Ramos (cell line): ENCODE results near the gene LTA4H.
"Not testable (repeated sequence)": the region's sequence is repeated elsewhere in the genome, so short reads cannot be mapped to it uniquely, and the experiment has no call there.

ENCODE experiments used
- in situ Hi-C: fragments of 300-500 bp; cut with MboI; formaldehyde crosslinking; loops from one replicate; pipeline ENCODE4 v1.14.3; 2022; ENCODE audit warnings: low sequenced_read_pairs; ENCODE audit not compliant: unreplicated experiment

Gene LTA4H

DNA sequence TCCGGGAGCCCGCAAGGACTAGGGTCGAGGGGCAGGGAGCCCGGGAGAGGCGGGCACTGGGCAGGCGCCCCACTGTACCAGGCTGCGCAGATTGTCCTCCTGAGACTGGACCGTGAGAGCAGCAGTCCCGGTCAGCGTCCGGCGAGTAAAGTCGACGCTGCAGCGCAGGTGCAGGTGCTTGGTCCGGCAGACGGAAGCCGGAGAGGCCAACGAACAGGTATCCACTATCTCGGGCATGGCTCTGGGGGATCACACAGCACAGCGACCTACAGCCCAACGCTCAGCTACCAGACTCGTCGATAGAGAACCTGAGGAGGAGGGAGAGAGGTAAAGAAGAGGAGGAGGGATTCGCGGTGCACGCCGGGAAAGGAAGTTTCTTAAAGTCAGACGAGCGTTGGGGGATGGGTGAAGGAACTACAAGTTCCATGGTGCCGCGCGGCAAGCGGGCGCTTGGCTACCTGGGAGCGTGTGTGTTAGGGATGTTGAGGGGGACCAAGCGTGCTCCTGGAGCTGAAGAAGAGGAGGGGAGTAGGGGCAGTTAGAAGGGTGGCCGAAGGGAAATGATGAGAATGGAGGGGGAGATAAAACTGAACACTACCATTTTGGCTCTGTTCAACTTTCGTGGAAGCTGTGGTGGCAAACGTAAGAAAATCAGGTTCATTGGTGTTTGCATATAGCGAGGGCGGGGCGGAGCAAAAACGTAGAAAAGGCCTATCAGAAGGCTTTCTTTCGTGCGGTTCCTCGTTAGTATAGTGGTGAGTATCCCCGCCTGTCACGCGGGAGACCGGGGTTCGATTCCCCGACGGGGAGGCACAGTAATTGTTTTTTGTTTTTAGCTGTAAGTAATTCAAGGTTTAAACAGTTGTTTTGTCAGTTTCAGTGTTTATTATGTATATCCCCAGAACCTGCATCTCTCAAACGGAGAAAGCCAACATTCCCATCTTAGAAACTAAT lies at the start of gene LTA4H:
TSS of gene LTA4H (minus strand) at position 305 of the 954 bp plus-strand sequence. CDS start at position 237, 68 bp downstream.
- in situ Hi-C loops: no loop called here

DNA sequence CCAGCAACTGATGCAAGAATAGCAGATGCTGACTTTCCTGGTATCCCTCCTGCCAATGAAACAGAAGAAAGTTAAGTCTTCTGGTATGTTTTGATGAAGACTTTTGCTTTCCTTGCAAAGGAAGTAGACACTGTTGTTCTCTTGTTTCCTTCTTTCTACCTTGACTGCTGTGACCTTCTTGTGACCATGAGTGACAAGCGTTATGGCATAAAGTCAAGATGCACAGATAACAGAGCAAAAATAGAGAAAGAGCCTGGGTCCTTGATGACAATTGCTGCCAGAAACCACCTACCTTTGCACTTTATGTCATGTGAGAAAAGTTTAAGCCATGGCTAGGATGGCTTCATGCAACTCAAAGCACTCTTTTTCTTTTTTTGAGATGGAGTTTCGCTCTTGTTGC lies 49.2 kb upstream of the LTA4H start:
- in situ Hi-C loops: no loop called here

DNA sequence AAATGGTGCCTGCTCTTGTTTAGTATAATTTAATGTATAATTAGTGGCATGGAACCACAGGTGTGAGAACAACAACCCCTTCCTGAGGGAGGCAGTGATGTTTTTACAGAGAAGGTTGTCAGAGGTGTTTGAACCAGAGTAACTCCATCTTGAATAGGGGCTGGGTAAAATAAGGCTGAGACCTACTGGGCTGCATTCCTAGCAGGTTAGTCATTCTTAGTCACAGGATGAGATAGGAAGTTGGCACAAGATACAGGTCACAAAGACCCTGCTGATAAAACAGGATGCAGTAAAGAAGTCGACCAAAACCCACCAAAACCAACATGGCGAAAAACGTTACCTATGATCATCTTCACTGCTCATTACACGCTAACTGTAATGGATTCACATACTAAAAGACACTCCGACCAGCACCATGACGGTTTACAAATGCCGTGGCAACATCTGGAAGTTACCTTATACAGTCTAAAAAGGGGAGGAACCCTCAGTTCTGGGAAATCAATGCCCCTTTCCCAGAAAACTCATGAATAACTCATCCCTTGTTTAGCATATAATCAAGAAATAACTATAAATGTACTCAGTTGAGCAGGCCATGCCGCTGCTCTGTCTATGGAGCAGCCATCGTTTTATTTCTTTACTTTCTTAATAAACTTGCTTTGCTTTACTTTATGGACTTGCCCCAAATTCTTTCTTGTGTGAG lies 47.8 kb upstream of the LTA4H start:
- in situ Hi-C loops: no loop called here

DNA sequence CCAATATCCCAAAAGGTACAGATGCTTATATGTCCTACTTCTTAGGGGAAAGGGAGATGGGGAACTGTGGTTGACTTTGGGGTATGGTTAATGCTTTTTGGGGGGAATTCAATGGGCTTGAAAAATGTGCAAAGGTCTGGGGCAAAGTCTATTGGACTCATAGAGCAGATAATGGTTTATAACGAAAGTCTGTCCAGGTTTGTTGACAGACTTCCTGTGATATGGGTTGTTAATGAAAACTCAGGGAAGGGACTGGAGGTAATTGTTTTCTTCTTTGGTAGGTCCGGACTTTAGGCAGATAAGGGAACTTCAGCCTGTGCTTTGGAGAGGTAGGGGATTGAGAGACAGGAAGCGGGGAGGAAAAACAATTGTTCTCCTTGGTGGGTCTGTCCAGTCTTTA lies 46.2 kb upstream of the LTA4H start:
- in situ Hi-C loops: no loop called here

DNA sequence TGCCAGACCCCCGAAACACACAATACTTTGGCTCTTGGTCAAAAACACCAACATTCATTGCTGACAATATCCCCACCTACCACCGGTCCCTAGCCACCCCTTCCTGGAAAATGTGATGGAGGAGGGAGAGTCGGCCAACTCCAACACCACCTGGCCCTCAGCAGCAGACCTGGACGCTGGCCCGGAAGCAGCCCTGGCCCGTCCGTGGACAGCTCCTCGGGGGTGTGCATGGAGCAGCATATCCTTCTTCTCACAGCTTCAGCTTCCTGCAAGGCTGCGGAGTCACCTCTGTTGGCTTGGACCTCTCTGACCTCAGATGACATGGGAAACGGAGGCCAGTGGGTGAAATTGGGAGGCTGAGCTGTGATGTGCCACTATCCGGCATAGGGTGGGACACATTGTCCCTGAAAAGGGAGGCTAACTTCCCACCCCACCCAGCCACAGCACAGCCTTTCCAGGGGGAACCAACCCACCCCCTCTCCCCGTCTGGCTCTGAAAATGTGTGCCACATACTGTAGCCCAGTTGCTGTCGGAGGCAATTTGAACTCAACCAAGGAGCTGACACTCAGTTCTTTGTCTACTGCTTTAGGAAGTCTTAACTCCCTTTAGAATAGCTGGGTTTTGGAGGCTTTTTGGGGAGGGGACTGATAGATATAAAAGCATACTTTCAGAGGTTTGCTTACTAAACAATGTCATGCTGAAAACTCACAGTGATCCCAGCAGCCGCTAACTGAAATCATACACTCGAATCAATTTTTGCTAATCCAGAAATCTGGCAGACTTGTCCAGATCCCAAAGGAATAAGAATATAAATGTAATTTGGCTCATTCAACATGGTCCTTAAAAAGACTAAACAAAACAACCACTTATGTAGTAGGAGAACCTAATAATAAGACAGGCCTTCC lies 43.1 kb upstream of the LTA4H start:
- in situ Hi-C loops: no loop called here

DNA sequence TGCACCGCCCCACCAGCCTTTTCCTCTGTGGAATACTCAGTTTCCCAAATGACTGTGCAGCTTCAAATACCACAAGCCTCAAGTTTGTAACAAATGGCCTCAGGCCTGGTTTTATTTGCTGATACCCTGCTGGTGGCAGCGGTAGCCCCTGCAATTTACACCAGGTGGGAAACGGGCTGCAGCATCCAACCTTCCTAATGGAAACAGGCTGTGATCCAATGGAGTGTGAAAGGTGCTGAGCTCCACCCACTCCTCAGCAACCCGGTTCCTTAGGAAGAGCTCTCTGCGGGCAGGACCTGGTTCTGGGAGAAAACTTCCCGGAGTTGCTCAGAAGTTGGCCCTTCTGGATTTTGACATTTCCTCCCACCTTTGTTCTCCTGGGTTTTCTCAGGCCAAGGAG lies 41.7 kb upstream of the LTA4H start:
- in situ Hi-C loops: no loop called here

DNA sequence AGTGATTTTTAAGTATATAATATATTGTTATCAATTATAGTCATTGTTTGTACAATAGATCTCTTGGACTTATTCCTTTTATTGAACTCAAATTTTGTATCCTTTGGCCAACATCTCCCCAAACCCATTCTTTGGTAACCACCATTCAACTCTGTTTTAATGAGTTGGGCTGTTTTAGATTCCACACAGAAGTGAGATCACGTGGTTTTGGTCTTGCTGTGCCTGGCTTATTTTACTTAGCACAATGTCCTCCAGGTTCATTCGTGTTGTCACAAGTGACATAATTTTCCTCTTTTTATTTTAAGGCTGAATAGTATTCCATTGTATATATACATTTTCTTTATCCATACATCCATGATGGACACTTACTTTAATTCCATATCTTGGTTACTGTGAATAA lies 40.2 kb upstream of the LTA4H start:
- in situ Hi-C loops: no loop called here

DNA sequence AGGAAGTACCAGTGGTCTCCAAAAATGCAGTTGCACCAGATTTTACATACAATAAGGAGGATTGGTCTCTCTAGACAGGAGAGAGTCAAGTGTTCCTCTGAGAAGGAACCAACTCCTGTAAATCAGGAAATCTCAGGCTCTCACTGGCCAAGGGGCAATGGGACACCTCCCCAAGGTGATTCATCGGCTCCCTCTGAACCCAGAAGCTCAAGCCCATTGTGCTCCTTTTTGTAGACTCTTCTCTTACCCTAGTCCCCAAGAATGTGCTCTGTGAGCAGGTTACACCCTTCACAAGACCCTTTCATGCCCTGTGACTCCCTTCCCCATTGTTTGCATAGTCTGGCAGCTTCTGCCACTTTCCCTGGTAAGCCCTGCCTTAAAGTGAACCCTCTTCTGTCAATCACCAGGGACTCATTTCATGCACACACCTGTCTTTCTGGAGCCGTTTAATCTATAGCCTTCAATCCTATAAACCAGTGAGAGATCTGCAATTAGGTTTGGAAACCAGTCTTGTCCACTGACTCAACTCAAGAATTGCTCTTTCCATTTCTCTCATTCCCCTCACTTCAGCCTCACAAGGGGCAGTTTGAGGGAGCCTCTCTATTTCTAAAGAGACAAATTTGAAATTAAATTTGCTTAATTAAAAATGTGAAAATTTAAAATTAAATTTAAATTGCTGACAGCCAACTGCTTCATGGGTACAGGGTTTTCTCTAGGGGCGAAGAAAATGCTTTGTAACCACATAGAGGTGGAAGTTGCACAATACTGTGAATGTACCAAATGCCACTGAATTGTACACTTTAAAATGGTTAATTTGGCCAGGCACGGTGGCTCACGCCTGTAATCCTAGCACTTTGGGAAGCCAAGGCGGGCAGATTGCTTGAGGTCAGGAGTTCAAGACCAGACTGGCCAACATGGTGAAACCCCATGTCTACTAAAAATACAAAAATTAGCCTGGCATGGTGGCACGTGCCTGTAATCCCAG lies 38.3 kb upstream of the LTA4H start:
- in situ Hi-C loops: no loop called here

DNA sequence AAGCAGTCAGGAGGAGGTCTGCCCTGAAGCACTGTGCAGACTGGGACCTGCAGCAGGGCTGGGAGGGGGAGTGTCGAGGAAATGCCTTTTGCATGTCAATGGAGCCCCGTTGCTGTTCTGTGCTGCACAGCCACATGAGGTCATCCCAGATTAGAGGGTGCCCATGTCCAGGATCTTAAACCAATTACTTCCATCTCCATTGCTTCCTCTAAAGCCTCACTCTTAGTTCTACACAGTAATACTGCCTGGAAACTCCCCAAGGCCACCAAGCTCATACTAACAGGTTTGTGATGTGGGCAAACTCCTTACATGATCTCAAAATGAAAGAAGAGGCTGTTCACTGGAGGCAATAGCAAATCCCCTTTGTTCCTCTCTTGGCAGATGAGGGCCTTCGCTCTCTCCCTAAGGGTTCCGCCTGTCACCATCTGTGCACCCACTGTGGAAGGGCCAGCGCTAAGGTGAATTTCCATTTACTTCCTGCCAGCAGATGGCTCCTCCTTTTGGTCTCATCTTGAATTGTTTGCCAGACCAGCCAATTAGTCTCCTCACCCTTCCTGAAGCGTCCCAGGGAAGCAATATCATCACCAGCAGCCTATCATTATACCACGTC lies 35.4 kb upstream of the LTA4H start:
- in situ Hi-C loops: no loop called here

DNA sequence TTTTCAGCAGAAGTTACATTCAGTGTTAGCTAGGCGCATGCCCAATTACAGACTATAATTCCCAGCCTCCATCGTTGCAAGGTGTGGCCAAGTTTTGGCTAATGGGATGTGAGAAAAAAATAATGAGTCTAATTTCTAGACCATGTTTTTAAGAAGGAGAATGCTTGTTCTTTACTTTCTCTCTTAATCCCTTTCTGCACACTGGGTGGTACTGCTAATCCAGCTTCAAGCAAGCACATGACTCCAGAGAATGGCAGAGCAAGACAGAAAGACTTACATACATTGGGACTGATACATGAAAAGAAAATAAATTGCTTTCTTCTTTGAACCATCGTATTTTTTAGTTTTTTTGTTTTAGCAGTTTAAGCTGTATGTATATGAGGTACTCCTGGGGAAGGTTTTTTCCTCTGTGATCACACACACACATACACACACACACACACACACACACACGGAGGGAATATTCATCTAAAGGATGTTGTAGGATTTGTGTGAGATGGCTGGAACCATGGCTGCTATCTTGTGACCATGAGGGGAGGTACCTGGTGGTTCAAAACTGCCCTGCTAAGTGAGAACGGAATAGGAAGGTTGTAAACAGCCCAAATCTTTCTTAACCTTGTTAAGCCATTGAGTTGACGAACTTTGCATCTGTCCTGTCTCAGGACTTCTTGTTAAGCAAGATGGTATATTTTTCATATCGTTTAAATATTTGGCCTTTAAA lies 34.3 kb upstream of the LTA4H start:
- in situ Hi-C loops: no loop called here

DNA sequence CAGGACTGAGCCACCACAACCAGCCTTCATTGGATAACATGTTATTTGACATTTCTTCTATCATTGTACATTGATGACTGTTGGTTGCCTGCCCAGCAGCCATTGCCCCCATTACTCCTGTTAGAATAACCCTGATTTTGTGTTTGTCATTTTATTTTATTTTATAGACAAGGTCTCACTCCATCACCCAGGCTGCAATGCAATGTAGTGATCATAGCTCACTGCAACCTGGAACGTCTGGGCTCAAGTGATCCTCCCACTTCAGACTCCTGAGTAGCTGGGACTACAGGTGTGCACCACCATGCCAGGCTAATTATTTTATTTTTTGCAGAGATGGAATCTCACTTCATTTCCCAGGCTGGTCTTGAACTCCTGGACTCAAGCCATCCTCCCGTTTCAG lies 33.2 kb upstream of the LTA4H start:
- in situ Hi-C loops: no loop called here

DNA sequence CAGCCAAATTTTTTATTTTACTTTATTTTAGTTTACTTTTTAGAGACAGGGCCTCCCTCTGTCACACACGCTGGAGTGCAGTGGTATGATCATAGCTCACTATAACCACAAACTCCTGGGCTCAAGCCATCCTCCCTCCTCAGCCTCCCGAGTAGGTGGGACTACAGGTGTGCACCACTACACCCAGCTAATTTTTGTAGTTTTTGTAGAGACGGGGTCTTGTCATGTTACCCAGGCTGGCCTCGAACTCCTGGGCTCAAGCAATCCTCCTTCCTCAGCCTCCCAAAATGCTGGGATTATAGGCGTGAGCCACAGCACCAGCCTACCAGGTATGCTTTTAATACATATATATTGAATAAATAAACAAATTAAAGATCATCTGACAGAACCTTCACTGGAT lies 32.7 kb upstream of the LTA4H start:
- in situ Hi-C loops: no loop called here

DNA sequence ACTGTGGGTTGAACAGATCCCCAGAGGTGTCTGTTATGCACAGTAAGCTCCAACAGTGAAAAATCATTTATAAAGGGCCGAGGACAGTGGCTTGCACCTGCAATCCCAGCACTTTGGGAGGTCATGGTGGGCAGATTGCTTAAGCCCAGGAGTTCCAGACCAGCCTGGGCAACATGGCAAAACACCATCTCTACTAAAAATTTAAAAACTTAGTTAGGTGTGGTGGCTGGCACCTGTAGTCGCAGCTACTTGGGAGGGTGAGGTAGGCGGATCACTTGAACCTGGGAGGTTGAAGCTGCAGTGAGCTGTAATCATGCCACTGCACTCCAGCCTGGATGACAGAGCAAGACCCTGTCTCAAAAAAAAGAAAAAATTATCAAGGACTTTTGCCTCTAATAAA lies 30.4 kb upstream of the LTA4H start:
- in situ Hi-C loops: not testable (repeated sequence)

DNA sequence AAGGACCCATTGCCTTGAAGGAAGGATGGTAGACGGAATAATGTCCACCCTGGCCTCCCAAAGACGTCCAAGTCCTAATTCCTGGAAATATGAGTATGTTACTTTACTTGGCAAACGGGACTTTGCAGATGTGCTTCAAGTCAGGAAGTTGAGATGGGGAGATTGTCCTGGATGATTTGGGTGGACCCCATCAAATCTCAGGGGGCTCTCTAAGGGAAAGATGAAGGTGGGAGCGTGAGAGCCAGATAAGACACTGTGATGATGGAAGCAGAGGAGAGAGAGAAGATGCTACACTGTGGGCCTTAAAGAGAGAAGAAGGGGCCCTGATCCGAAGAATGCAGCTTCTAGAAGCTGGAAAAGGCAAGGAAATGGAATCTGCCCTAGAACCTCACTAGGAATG lies 29.6 kb upstream of the LTA4H start:
- in situ Hi-C loops: loop anchor here (5.0 kb wide), 1 partner anchor 147 kb away; no protein-coding TSS in a partner anchor

DNA sequence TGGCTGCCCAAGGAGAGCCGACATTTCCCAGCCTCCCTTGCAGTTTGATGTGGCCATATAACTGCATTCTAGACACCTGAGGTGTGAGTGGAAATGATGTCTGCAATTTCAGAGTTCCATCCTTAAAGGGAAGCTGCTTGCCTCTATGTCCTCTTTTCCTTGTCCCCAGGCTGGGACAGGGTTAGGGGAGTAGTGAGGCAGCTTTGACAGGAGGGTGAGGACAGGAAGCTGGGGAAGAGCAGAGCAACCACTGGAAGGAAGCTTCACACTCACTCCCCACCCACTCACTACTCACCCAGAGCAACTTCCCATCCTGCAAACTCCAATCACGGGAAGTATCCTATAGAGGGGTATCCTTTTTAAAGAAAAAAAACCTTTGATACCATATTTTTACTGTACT lies 28.9 kb upstream of the LTA4H start:
- in situ Hi-C loops: loop anchor here (5.0 kb wide), 1 partner anchor 148 kb away; no protein-coding TSS in a partner anchor

DNA sequence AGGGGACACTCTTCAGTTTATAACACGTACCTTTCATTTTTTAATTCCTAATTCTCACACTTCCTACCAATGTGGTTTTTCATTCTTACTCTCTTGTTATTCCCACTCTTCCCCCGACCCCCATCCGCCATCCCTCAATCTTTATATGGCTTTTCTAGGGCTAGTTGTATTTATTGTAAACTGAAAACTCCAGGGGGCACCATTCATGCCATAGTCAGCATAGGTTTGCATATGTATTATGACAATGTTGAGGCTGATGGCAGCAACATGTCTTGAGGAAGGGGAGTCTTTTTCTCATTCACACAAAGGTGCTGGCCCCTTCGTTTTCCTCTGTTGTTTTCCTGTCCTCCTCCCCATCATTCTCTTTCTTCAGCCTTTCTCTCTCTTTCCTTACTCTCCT lies 27.7 kb upstream of the LTA4H start:
- in situ Hi-C loops: loop anchor here (5.0 kb wide), 1 partner anchor 149 kb away; no protein-coding TSS in a partner anchor

DNA sequence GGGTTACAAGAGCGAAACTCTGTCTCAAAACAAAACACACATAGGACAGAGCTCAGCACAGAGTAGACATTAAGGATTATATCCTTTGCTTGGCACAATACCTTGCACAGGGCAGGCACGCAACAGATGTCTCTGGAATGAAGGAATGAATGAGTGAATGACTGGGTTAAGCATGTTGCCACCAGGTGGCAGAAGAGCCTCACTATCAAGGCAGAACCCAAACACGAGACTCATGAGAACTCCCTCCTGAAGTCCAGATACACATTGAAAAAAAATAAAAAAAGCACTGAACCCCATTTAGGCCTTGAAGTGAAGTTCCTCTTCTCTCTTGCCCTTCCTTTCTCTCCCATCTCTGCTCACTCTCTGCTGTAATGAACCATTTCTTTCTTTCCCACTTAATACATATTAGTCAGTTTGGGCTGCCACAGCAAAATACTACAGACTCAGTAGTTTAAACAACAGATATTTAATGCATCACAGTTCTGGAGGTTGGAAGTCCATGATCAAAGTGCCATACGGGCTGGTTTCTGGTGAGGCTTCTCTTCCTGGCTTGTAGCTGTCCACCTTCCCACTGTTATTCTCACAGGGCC lies 26.6 kb upstream of the LTA4H start:
- in situ Hi-C loops: loop anchor here (5.0 kb wide), 1 partner anchor 150 kb away; no protein-coding TSS in a partner anchor

DNA sequence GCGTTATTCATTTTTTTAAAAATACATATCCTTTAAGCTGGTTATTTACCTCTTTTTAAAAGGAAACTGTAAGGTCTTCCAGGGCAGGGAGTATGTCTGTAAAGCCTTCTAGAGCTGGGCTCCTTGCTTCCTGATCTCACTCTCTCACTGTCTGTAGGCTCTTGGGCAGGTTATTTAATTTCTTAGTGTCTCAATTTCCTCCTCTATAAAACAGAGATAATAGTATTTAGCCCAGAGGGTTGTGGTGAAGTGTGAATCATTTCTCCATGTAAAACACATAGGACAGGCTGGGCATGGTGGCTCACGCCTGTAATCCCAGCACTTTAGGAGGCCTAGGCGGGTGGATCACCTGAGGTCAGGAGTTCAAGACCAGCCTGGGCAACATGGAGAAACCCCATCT lies 25.9 kb upstream of the LTA4H start:
- in situ Hi-C loops: loop anchor here (5.0 kb wide), 1 partner anchor 151 kb away; no protein-coding TSS in a partner anchor
